Measurements from ENCODE around the gene SCN4A. TPM values are rescaled to one million over a fixed set of nuclear protein-coding genes. Genes with fewer than 3 reads are reported as not detected.
A peak's percentile ranks its signal among the peaks of the same experiment; 100 is the strongest.

Gene SCN4A
- polyA plus RNA-seq, 4 donors: 0.38 to 0.46 TPM; not detected in 2

- H3K4me3 ChIP-seq (ENCODE audit: low read depth in 1 of 3, low read length in 3 of 3): no peak overlapping the region
- WGBS, 3 donors: 90 to 98% (median 91%) methylated on average over 4 of the region's 4 CpGs
- H3K27me3 ChIP-seq (ENCODE audit: control insufficient read depth in 3 of 3, insufficient read depth in 3 of 3, low read length in 3 of 3): no peaks in the 10 kb centered on the region
- H3K27ac ChIP-seq (ENCODE audit: low read depth in 1 of 3, low read length in 2 of 3): peak overlapping the region in 1 of 3 donors; percentile 36
- FAIRE-seq: no peak
- H3K36me3 ChIP-seq (ENCODE audit: control insufficient read depth in 3 of 3, insufficient read depth in 2 of 3, low read depth in 1 of 3, low read length in 3 of 3): no peaks in the 10 kb centered on the region
- H3K9me3 ChIP-seq (ENCODE audit: control insufficient read depth in 2 of 2, insufficient read depth in 1 of 2, low read depth in 1 of 2, low read length in 1 of 2): no peaks in the 10 kb centered on the region
- DNase-seq: no peak
- peaks cover 0 to 7% (median 0%) of the 10 kb centered on the region in 3 donors for H3K4me1 ChIP-seq (ENCODE audit: control insufficient read depth in 3 of 3, insufficient read depth in 2 of 3, low read depth in 1 of 3, low read length in 2 of 3)
Observed at GRCh38 chr17:63932721-63933120, 40.0 kb downstream of the SCN4A start.

DNA sequence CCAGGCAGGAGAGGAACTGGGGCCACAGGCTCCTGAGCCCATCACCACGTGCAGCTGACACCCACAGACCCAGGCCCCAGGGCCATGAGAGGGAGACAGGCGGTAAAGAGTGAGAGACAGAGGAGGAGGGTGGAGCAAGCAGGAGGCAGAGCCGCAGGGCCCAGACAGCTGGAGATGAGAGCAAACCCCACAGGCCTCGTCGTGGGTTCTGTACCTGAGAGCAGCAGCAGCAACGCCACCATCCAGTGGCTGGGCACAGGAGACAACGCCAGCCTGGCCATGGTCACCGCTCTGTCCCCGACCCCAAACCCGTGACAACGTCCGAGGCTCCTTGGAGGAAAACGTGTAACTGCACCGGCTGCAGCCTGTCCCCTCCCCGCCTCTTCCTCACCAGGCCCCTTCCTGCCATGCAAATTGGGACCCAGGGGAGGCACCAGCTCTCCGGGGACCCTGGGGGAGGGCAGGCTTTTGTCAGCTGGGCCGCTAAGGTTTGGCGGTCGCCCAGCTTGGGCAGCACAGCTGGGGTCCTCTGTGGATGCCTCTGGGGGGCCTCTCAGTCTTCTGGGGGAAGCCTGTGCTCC lies 40.6 kb downstream of the SCN4A start, which contains the start of gene CD79B:
TSS of gene CD79B (minus strand) at position 351 of the 581 bp plus-strand sequence. CDS start at position 281, 70 bp downstream.
- Histone ChIP-seq H3K9me3 (ENCODE audit: control insufficient read depth in 2 of 2, insufficient read depth in 1 of 2, low read depth in 1 of 2, low read length in 1 of 2) (no peaks in the 10 kb centered on the region), H3K36me3 (ENCODE audit: control insufficient read depth in 3 of 3, insufficient read depth in 2 of 3, low read depth in 1 of 3, low read length in 3 of 3) (no peaks in the 10 kb centered on the region), H3K4me1 (ENCODE audit: control insufficient read depth in 3 of 3, insufficient read depth in 2 of 3, low read depth in 1 of 3, low read length in 2 of 3) (peaks cover 0 to 7% (median 0%) of the 10 kb centered on the region in 3 donors), H3K27me3 (ENCODE audit: control insufficient read depth in 3 of 3, insufficient read depth in 3 of 3, low read length in 3 of 3) (no peaks in the 10 kb centered on the region), H3K27ac (ENCODE audit: low read depth in 1 of 3, low read length in 2 of 3) (peak within 1 kb of the TSS in 1 of 3 donors; percentile 62), H3K4me3 (ENCODE audit: low read depth in 1 of 3, low read length in 3 of 3) (peak within 1 kb of the TSS in 2 of 3 donors; percentile 26 to 43)
- no peak for FAIRE-seq
- 61 to 77% (median 74%) methylated on average over 19 of the region's 19 CpGs for WGBS, 3 donors
- DNase-seq: no peak

GRCh38 chr17:63930951-63931575 lies 41.7 kb downstream of the SCN4A start:
- Histone ChIP-seq H3K9me3 (ENCODE audit: control insufficient read depth in 2 of 2, insufficient read depth in 1 of 2, low read depth in 1 of 2, low read length in 1 of 2) (no peaks in the 10 kb centered on the region), H3K27ac (ENCODE audit: low read depth in 1 of 3, low read length in 2 of 3) (peak overlapping the region in 1 of 3 donors; percentile 62), H3K4me1 (ENCODE audit: control insufficient read depth in 3 of 3, insufficient read depth in 2 of 3, low read depth in 1 of 3, low read length in 2 of 3) (peaks cover 0 to 7% (median 0%) of the 10 kb centered on the region in 3 donors), H3K27me3 (ENCODE audit: control insufficient read depth in 3 of 3, insufficient read depth in 3 of 3, low read length in 3 of 3) (no peaks in the 10 kb centered on the region), H3K36me3 (ENCODE audit: control insufficient read depth in 3 of 3, insufficient read depth in 2 of 3, low read depth in 1 of 3, low read length in 3 of 3) (no peaks in the 10 kb centered on the region), H3K4me3 (ENCODE audit: low read depth in 1 of 3, low read length in 3 of 3) (peak overlapping the region in 1 of 3 donors; percentile 39)
- DNase-seq (peak; percentile 44 to 47), FAIRE-seq (no peak)
- WGBS, 3 donors: 42 to 55% (median 44%) methylated on average over 14 to 16 of the region's 16 CpGs

DNA sequence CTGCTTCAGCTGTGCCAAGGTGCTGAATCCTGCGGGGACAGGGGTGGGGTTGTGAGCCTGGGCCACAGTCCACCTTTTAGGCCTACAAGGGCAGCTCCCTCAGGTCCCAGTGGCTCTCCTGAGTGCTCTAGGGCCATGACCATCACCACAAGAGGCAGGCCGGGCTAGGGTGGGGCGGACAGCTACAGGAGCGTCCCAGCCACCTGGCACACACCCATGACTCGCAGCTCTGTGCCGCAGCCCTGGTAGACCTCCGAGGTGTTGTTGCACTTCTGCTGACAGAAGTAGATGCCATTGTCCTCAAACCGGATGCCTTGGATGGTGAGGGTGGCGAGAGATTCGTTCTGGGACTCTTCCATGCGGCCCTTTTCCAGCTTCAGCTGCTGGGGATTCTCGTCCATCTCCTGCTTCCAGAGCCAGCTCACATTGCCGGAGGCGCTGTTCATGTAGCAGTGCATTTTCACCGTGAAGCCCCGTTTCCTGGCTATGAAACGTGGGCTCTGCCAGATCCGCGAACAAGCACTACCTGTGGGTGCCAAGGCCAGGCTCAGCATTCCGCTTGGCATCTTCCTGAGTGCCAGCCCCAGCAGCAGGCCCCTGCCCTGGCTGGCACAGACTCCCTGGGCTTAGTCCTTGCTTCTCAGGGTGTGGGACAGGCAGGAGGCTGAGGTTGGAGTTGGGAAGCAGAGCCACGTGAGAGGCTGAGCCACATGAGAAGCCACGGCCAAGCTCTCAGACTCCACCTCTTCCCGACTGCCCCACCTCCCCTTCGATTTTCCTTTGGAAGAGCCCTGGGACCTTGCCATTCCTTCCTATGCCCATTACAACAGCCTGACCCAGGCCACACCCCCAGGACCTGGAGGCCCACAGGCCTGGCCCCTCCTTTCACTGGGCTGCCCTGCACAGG lies 42.6 kb downstream of the SCN4A start:
- no peak for FAIRE-seq
- DNase-seq: no peak
- no peaks in the 10 kb centered on the region for H3K27me3 ChIP-seq (ENCODE audit: control insufficient read depth in 3 of 3, insufficient read depth in 3 of 3, low read length in 3 of 3)
- H3K27ac ChIP-seq (ENCODE audit: low read depth in 1 of 3, low read length in 2 of 3): no peak overlapping the region
- H3K4me1 ChIP-seq (ENCODE audit: control insufficient read depth in 3 of 3, insufficient read depth in 2 of 3, low read depth in 1 of 3, low read length in 2 of 3): peaks cover 0 to 7% (median 0%) of the 10 kb centered on the region in 3 donors
- 84 to 86% (median 86%) methylated on average over 24 of the region's 24 CpGs for WGBS, 3 donors
- no peaks in the 10 kb centered on the region for H3K36me3 ChIP-seq (ENCODE audit: control insufficient read depth in 3 of 3, insufficient read depth in 2 of 3, low read depth in 1 of 3, low read length in 3 of 3)
- no peak overlapping the region for H3K4me3 ChIP-seq (ENCODE audit: low read depth in 1 of 3, low read length in 3 of 3)
- H3K9me3 ChIP-seq (ENCODE audit: control insufficient read depth in 2 of 2, insufficient read depth in 1 of 2, low read depth in 1 of 2, low read length in 1 of 2): no peaks in the 10 kb centered on the region

GRCh38 chr17:63928966-63929695 lies 43.6 kb downstream of the SCN4A start:
- no peak for FAIRE-seq
- Histone ChIP-seq H3K4me3 (ENCODE audit: low read depth in 1 of 3, low read length in 3 of 3) (no peak overlapping the region), H3K27ac (ENCODE audit: low read depth in 1 of 3, low read length in 2 of 3) (no peak overlapping the region)

GRCh38 chr17:63928172-63928666 lies 44.5 kb downstream of the SCN4A start:
- Histone ChIP-seq H3K27me3 (ENCODE audit: control insufficient read depth in 3 of 3, insufficient read depth in 3 of 3, low read length in 3 of 3) (no peaks in the 10 kb centered on the region), H3K4me1 (ENCODE audit: control insufficient read depth in 3 of 3, insufficient read depth in 2 of 3, low read depth in 1 of 3, low read length in 2 of 3) (peaks cover 0 to 7% (median 0%) of the 10 kb centered on the region in 3 donors), H3K36me3 (ENCODE audit: control insufficient read depth in 3 of 3, insufficient read depth in 2 of 3, low read depth in 1 of 3, low read length in 3 of 3) (no peaks in the 10 kb centered on the region), H3K4me3 (ENCODE audit: low read depth in 1 of 3, low read length in 3 of 3) (no peak overlapping the region), H3K9me3 (ENCODE audit: control insufficient read depth in 2 of 2, insufficient read depth in 1 of 2, low read depth in 1 of 2, low read length in 1 of 2) (no peaks in the 10 kb centered on the region), H3K27ac (ENCODE audit: low read depth in 1 of 3, low read length in 2 of 3) (no peak overlapping the region)
- WGBS, 3 donors: 83 to 85% (median 84%) methylated on average over 9 to 10 of the region's 10 CpGs
- DNase-seq (no peak), FAIRE-seq (no peak)

More at GRCh38 chr17:63928966-63929695, 43.6 kb downstream of the SCN4A start:
- H3K36me3 ChIP-seq (ENCODE audit: control insufficient read depth in 3 of 3, insufficient read depth in 2 of 3, low read depth in 1 of 3, low read length in 3 of 3): no peaks in the 10 kb centered on the region
- H3K9me3 ChIP-seq (ENCODE audit: control insufficient read depth in 2 of 2, insufficient read depth in 1 of 2, low read depth in 1 of 2, low read length in 1 of 2): no peaks in the 10 kb centered on the region
- no peak for DNase-seq
- peaks cover 0 to 7% (median 0%) of the 10 kb centered on the region in 3 donors for H3K4me1 ChIP-seq (ENCODE audit: control insufficient read depth in 3 of 3, insufficient read depth in 2 of 3, low read depth in 1 of 3, low read length in 2 of 3)
- 82 to 90% (median 88%) methylated on average over 10 of the region's 10 CpGs for WGBS, 3 donors
- H3K27me3 ChIP-seq (ENCODE audit: control insufficient read depth in 3 of 3, insufficient read depth in 3 of 3, low read length in 3 of 3): no peaks in the 10 kb centered on the region

- Histone ChIP-seq H3K9me3 (ENCODE audit: control insufficient read depth in 2 of 2, insufficient read depth in 1 of 2, low read depth in 1 of 2, low read length in 1 of 2) (no peaks in the 10 kb centered on the region), H3K4me1 (ENCODE audit: control insufficient read depth in 3 of 3, insufficient read depth in 2 of 3, low read depth in 1 of 3, low read length in 2 of 3) (peaks cover 0 to 7% (median 0%) of the 10 kb centered on the region in 3 donors), H3K27me3 (ENCODE audit: control insufficient read depth in 3 of 3, insufficient read depth in 3 of 3, low read length in 3 of 3) (no peaks in the 10 kb centered on the region), H3K4me3 (ENCODE audit: low read depth in 1 of 3, low read length in 3 of 3) (no peak overlapping the region), H3K36me3 (ENCODE audit: control insufficient read depth in 3 of 3, insufficient read depth in 2 of 3, low read depth in 1 of 3, low read length in 3 of 3) (no peaks in the 10 kb centered on the region), H3K27ac (ENCODE audit: low read depth in 1 of 3, low read length in 2 of 3) (no peak overlapping the region)
- DNase-seq (no peak), FAIRE-seq (no peak)
- WGBS, 3 donors: 62 to 63% (median 62%) methylated on average over 7 to 8 of the region's 8 CpGs
Observed at GRCh38 chr17:63927464-63928171, 45.1 kb downstream of the SCN4A start.

Measured in small intestine (tissue), 7 donors.